Activated T-cell treated with anti-CD3 and anti-CD28 coated beads, Interleukin-2, amount 50 U/mL, for 24 hours (primary cell): ENCODE data around the gene PRR7.
A peak's percentile ranks its signal among the peaks of the same experiment; 100 is the strongest.
"Not testable (repeated sequence)": the region's sequence is repeated elsewhere in the genome, so short reads cannot be mapped to it uniquely, and the experiment has no call there.

Experiments
- DNase-seq: peaks from one replicate; pipeline ENCODE4 v3.0.0-alpha.2; 2020
- H3K27ac Mint-ChIP-seq: 2 replicates; pipeline ENCODE4 v1.8.0; 2020; ENCODE audit warnings: mild to moderate bottlenecking, mixed read lengths
- H3K27me3 Mint-ChIP-seq: 2 replicates; pipeline ENCODE4 v1.8.0; 2020; ENCODE audit warnings: mixed read lengths
- H3K36me3 Mint-ChIP-seq: 2 replicates; pipeline ENCODE4 v1.8.0; 2020; ENCODE audit warnings: low read depth, mixed read lengths
- H3K4me1 Mint-ChIP-seq: 2 replicates; pipeline ENCODE4 v1.8.0; 2020; ENCODE audit warnings: low read depth, mixed read lengths
- H3K4me3 Mint-ChIP-seq: 2 replicates; pipeline ENCODE4 v1.8.0; 2020; ENCODE audit warnings: mild to moderate bottlenecking, moderate library complexity, mixed read lengths
- H3K9me3 Mint-ChIP-seq: 2 replicates; pipeline ENCODE4 v1.8.0; 2020; ENCODE audit warnings: mixed read lengths

The PRR7 gene

GRCh38 chr5:177484902-177485549, 38.4 kb downstream of the PRR7 start:
- Mint-ChIP-seq H3K27ac (no peak overlapping the region), H3K9me3 (no peaks in the 10 kb centered on the region), H3K27me3 (no peaks in the 10 kb centered on the region), H3K36me3 (peaks cover 33% of the 10 kb centered on the region), H3K4me1 (peaks cover 2% of the 10 kb centered on the region), H3K4me3 (no peak overlapping the region)
- no peak for DNase-seq

GRCh38 chr5:177485753-177486152, 39.1 kb downstream of the PRR7 start:
- H3K36me3 Mint-ChIP-seq = peaks cover 38% of the 10 kb centered on the region
- H3K4me3 Mint-ChIP-seq, H3K27ac Mint-ChIP-seq, H3K4me1 Mint-ChIP-seq, H3K27me3 Mint-ChIP-seq, DNase-seq, H3K9me3 Mint-ChIP-seq: not testable (repeated sequence)

GRCh38 chr5:177486256-177486655, 39.6 kb downstream of the PRR7 start:
- peaks cover 41% of the 10 kb centered on the region for H3K36me3 Mint-ChIP-seq

GRCh38 chr5:177487144-177487543, 40.5 kb downstream of the PRR7 start:
- Mint-ChIP-seq H3K4me3 (no peak overlapping the region), H3K36me3 (peaks cover 44% of the 10 kb centered on the region), H3K4me1 (no peaks in the 10 kb centered on the region), H3K9me3 (no peaks in the 10 kb centered on the region), H3K27me3 (no peaks in the 10 kb centered on the region), H3K27ac (no peak overlapping the region)
- DNase-seq = no peak

More at GRCh38 chr5:177486256-177486655, 39.6 kb downstream of the PRR7 start:
- H3K9me3 Mint-ChIP-seq = no peaks in the 10 kb centered on the region
- no peak for DNase-seq
- no peak overlapping the region for H3K4me3 Mint-ChIP-seq
- no peaks in the 10 kb centered on the region for H3K27me3 Mint-ChIP-seq
- no peak overlapping the region for H3K27ac Mint-ChIP-seq
- H3K4me1 Mint-ChIP-seq = no peaks in the 10 kb centered on the region

- H3K9me3 Mint-ChIP-seq = no peaks in the 10 kb centered on the region
- H3K4me1 Mint-ChIP-seq = peaks cover 3% of the 10 kb centered on the region
- no peak overlapping the region for H3K4me3 Mint-ChIP-seq
- H3K27me3 Mint-ChIP-seq = no peaks in the 10 kb centered on the region
- DNase-seq = no peak
- peaks cover 49% of the 10 kb centered on the region for H3K36me3 Mint-ChIP-seq
- H3K27ac Mint-ChIP-seq = no peak overlapping the region
Measured at GRCh38 chr5:177487975-177488374, 41.4 kb downstream of the PRR7 start.

- Mint-ChIP-seq H3K4me3 (no peak overlapping the region), H3K9me3 (no peaks in the 10 kb centered on the region), H3K27me3 (no peaks in the 10 kb centered on the region), H3K27ac (no peak overlapping the region), H3K36me3 (peaks cover 45% of the 10 kb centered on the region), H3K4me1 (peaks cover 16% of the 10 kb centered on the region)
- no peak for DNase-seq
Measured at GRCh38 chr5:177489119-177489716, 42.6 kb downstream of the PRR7 start.

- DNase-seq = no peak
- no peak overlapping the region for H3K4me3 Mint-ChIP-seq
- no peaks in the 10 kb centered on the region for H3K27me3 Mint-ChIP-seq
- peaks cover 26% of the 10 kb centered on the region for H3K4me1 Mint-ChIP-seq
- H3K9me3 Mint-ChIP-seq = no peaks in the 10 kb centered on the region
- H3K36me3 Mint-ChIP-seq = peaks cover 42% of the 10 kb centered on the region
- no peak overlapping the region for H3K27ac Mint-ChIP-seq
Measured at GRCh38 chr5:177490311-177490991, 43.8 kb downstream of the PRR7 start.

- peaks cover 30% of the 10 kb centered on the region for H3K4me1 Mint-ChIP-seq
- peaks cover 42% of the 10 kb centered on the region for H3K36me3 Mint-ChIP-seq
- DNase-seq = no peak
- no peaks in the 10 kb centered on the region for H3K27me3 Mint-ChIP-seq
- H3K27ac Mint-ChIP-seq = no peak overlapping the region
- no peaks in the 10 kb centered on the region for H3K9me3 Mint-ChIP-seq
- H3K4me3 Mint-ChIP-seq = no peak overlapping the region
Measured at GRCh38 chr5:177490992-177491391, 44.4 kb downstream of the PRR7 start.

- Mint-ChIP-seq H3K27me3 (no peaks in the 10 kb centered on the region), H3K36me3 (peaks cover 42% of the 10 kb centered on the region)
Measured at GRCh38 chr5:177491429-177491945, 44.9 kb downstream of the PRR7 start.

GRCh38 chr5:177491983-177492746, 45.6 kb downstream of the PRR7 start:
- H3K9me3 Mint-ChIP-seq = no peaks in the 10 kb centered on the region
- peaks cover 40% of the 10 kb centered on the region for H3K36me3 Mint-ChIP-seq
- no peak for DNase-seq
- peaks cover 34% of the 10 kb centered on the region for H3K4me1 Mint-ChIP-seq
- H3K27me3 Mint-ChIP-seq = no peaks in the 10 kb centered on the region
- no peak overlapping the region for H3K4me3 Mint-ChIP-seq
- peak overlapping the region; percentile 14 for H3K27ac Mint-ChIP-seq

More at GRCh38 chr5:177491429-177491945, 44.9 kb downstream of the PRR7 start:
- Mint-ChIP-seq H3K27ac (no peak overlapping the region), H3K9me3 (no peaks in the 10 kb centered on the region), H3K4me1 (peaks cover 34% of the 10 kb centered on the region), H3K4me3 (no peak overlapping the region)
- DNase-seq = no peak

GRCh38 chr5:177492841-177493240, 46.2 kb downstream of the PRR7 start:
- Mint-ChIP-seq H3K4me3 (no peak overlapping the region), H3K4me1 (peaks cover 36% of the 10 kb centered on the region), H3K27ac (peak overlapping the region; percentile 14), H3K9me3 (no peaks in the 10 kb centered on the region), H3K36me3 (peaks cover 36% of the 10 kb centered on the region), H3K27me3 (peaks cover 2% of the 10 kb centered on the region)
- no peak for DNase-seq

- H3K4me3 Mint-ChIP-seq = no peak overlapping the region
- peaks cover 47% of the 10 kb centered on the region for H3K4me1 Mint-ChIP-seq
- peak overlapping the region; percentile 86 for H3K27ac Mint-ChIP-seq
- no peak for DNase-seq
- peaks cover 27% of the 10 kb centered on the region for H3K36me3 Mint-ChIP-seq
- H3K9me3 Mint-ChIP-seq = no peaks in the 10 kb centered on the region
- peaks cover 10% of the 10 kb centered on the region for H3K27me3 Mint-ChIP-seq
Measured at GRCh38 chr5:177493795-177494345, 47.3 kb downstream of the PRR7 start.

- no peaks in the 10 kb centered on the region for H3K9me3 Mint-ChIP-seq
- H3K4me1 Mint-ChIP-seq = peaks cover 48% of the 10 kb centered on the region
- peaks cover 22% of the 10 kb centered on the region for H3K36me3 Mint-ChIP-seq
- no peak overlapping the region for H3K4me3 Mint-ChIP-seq
- peak overlapping the region; percentile 86 for H3K27ac Mint-ChIP-seq
- H3K27me3 Mint-ChIP-seq = peaks cover 14% of the 10 kb centered on the region
- no peak for DNase-seq
Measured at GRCh38 chr5:177494346-177495195, 48.0 kb downstream of the PRR7 start.
